WTC11 (cell line): ENCODE results near the gene ENTPD1.

ENCODE experiments used
- ELF4 ChIP-seq: sonication (generic); formaldehyde crosslinking; IDR thresholded peaks from 2 replicates; pipeline ENCODE4 v1.8.1; 2022; ENCODE audit warnings: low read depth, mild to moderate bottlenecking, moderate library complexity, missing genetic modification reagents
- FOXJ3 ChIP-seq: sonication (generic); formaldehyde crosslinking; IDR thresholded peaks from 2 replicates; pipeline ENCODE4 v1.9.0; 2021; ENCODE audit warnings: missing genetic modification reagents, mild to moderate bottlenecking, borderline replicate concordance
- GTF2I ChIP-seq: fragments of 250-450 bp; sonication (Bioruptor Pico); conservative IDR thresholded peaks from 2 replicates; pipeline ENCODE4 v1.4.0; 2021; ENCODE audit warnings: mild to moderate bottlenecking
- JUN ChIP-seq: sonication (generic); formaldehyde crosslinking; IDR thresholded peaks from 2 replicates; pipeline ENCODE4 v1.8.0; 2023; ENCODE audit warnings: mild to moderate bottlenecking, missing genetic modification reagents
- NFE2L1 ChIP-seq: sonication (generic); formaldehyde crosslinking; IDR thresholded peaks from 2 replicates; pipeline ENCODE4 v1.8.1; 2023; ENCODE audit warnings: missing genetic modification reagents
- NFYB ChIP-seq: sonication (generic); formaldehyde crosslinking; conservative IDR thresholded peaks from 2 replicates; pipeline ENCODE4 v1.8.0; 2022; ENCODE audit warnings: low read depth, missing genetic modification reagents
- TEAD4 ChIP-seq: sonication (generic); formaldehyde crosslinking; IDR thresholded peaks from 2 replicates; pipeline ENCODE4 v1.8.0; 2022; ENCODE audit warnings: mild to moderate bottlenecking, missing genetic modification reagents
- ZNF121 ChIP-seq: sonication (generic); formaldehyde crosslinking; IDR thresholded peaks from 2 replicates; pipeline ENCODE4 v1.8.0; 2023; ENCODE audit warnings: missing genetic modification reagents
- TF ChIP-seq, protein P1 (sequence below): fragments of 200-600 bp; IDR thresholded peaks from 2 replicates; pipeline ENCODE4 v1.8.0; 2022; ENCODE audit warnings: antibody characterized with exemption
- TF ChIP-seq, protein P2 (sequence below): sonication (generic); formaldehyde crosslinking; IDR thresholded peaks from 2 replicates; pipeline ENCODE4 v1.8.1; 2023; ENCODE audit warnings: mild to moderate bottlenecking, moderate library complexity, missing genetic modification reagents
- TF ChIP-seq, protein P3 (sequence below): sonication (generic); formaldehyde crosslinking; IDR thresholded peaks from 2 replicates; pipeline ENCODE4 v1.8.1; 2023; ENCODE audit warnings: mild to moderate bottlenecking, missing genetic modification reagents, moderate library complexity
- TF ChIP-seq, protein P4 (sequence below): fragments of 250-450 bp; sonication (Bioruptor Pico); IDR thresholded peaks from 2 replicates; pipeline ENCODE4 v1.9.0; 2021; ENCODE audit warnings: mild to moderate bottlenecking, borderline replicate concordance
- TF ChIP-seq, protein P5 (sequence below): sonication (generic); formaldehyde crosslinking; IDR thresholded peaks from 2 replicates; pipeline ENCODE4 v1.8.0; 2022; ENCODE audit warnings: mild to moderate bottlenecking, missing genetic modification reagents

DNA sequence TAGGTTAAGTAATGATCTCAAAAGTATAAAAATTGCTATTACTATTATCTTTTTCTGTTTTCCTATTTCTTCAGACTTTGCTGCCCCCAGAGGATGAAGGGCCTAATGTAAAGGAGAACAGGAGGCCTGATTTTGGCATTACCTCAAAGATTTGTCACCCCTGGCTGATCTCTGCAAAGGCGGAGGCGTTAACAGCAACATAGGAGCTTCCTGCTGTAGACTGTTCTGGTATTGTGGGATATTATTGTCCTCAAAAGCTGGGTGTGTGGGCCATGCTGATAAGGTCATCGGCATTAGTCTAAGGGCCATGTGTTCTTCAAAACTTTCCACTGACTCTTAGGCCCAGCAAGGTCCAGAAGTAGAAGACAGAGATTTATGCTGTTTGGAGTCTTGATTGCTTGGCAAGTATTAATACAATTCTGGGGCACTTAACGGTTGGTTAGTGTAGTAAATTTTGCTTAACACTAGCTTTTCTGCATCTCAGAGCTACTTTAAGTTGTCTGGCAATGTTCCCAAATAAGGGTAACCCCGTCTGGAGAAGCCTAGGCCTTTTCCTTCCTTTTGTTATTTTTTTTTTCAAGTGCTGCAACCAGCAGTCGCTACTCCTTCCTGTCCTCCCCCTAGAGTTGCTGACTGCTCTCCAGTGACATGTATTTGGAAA lies 14.0 kb upstream of the ENTPD1 start:
- TF ChIP-seq, protein P1, sequence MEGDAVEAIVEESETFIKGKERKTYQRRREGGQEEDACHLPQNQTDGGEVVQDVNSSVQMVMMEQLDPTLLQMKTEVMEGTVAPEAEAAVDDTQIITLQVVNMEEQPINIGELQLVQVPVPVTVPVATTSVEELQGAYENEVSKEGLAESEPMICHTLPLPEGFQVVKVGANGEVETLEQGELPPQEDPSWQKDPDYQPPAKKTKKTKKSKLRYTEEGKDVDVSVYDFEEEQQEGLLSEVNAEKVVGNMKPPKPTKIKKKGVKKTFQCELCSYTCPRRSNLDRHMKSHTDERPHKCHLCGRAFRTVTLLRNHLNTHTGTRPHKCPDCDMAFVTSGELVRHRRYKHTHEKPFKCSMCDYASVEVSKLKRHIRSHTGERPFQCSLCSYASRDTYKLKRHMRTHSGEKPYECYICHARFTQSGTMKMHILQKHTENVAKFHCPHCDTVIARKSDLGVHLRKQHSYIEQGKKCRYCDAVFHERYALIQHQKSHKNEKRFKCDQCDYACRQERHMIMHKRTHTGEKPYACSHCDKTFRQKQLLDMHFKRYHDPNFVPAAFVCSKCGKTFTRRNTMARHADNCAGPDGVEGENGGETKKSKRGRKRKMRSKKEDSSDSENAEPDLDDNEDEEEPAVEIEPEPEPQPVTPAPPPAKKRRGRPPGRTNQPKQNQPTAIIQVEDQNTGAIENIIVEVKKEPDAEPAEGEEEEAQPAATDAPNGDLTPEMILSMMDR: no peak
- TF ChIP-seq TEAD4 (CRISPR knock-in tag): no peak
- no peak for TF ChIP-seq JUN
- TF ChIP-seq, protein P2, sequence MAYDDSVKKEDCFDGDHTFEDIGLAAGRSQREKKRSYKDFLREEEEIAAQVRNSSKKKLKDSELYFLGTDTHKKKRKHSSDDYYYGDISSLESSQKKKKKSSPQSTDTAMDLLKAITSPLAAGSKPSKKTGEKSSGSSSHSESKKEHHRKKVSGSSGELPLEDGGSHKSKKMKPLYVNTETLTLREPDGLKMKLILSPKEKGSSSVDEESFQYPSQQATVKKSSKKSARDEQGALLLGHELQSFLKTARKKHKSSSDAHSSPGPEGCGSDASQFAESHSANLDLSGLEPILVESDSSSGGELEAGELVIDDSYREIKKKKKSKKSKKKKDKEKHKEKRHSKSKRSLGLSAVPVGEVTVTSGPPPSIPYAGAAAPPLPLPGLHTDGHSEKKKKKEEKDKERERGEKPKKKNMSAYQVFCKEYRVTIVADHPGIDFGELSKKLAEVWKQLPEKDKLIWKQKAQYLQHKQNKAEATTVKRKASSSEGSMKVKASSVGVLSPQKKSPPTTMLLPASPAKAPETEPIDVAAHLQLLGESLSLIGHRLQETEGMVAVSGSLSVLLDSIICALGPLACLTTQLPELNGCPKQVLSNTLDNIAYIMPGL (CRISPR knock-in tag): no peak
- no peak for TF ChIP-seq GTF2I
- no peak for TF ChIP-seq NFE2L1 (CRISPR knock-in tag)
- TF ChIP-seq, protein P3, sequence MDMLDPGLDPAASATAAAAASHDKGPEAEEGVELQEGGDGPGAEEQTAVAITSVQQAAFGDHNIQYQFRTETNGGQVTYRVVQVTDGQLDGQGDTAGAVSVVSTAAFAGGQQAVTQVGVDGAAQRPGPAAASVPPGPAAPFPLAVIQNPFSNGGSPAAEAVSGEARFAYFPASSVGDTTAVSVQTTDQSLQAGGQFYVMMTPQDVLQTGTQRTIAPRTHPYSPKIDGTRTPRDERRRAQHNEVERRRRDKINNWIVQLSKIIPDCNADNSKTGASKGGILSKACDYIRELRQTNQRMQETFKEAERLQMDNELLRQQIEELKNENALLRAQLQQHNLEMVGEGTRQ: no peak
- TF ChIP-seq FOXJ3 (CRISPR knock-in tag): no peak
- no peak for TF ChIP-seq NFYB (CRISPR knock-in tag)
- TF ChIP-seq, protein P4, sequence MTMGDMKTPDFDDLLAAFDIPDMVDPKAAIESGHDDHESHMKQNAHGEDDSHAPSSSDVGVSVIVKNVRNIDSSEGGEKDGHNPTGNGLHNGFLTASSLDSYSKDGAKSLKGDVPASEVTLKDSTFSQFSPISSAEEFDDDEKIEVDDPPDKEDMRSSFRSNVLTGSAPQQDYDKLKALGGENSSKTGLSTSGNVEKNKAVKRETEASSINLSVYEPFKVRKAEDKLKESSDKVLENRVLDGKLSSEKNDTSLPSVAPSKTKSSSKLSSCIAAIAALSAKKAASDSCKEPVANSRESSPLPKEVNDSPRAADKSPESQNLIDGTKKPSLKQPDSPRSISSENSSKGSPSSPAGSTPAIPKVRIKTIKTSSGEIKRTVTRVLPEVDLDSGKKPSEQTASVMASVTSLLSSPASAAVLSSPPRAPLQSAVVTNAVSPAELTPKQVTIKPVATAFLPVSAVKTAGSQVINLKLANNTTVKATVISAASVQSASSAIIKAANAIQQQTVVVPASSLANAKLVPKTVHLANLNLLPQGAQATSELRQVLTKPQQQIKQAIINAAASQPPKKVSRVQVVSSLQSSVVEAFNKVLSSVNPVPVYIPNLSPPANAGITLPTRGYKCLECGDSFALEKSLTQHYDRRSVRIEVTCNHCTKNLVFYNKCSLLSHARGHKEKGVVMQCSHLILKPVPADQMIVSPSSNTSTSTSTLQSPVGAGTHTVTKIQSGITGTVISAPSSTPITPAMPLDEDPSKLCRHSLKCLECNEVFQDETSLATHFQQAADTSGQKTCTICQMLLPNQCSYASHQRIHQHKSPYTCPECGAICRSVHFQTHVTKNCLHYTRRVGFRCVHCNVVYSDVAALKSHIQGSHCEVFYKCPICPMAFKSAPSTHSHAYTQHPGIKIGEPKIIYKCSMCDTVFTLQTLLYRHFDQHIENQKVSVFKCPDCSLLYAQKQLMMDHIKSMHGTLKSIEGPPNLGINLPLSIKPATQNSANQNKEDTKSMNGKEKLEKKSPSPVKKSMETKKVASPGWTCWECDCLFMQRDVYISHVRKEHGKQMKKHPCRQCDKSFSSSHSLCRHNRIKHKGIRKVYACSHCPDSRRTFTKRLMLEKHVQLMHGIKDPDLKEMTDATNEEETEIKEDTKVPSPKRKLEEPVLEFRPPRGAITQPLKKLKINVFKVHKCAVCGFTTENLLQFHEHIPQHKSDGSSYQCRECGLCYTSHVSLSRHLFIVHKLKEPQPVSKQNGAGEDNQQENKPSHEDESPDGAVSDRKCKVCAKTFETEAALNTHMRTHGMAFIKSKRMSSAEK (CRISPR knock-in tag): no peak
- TF ChIP-seq, protein P5, sequence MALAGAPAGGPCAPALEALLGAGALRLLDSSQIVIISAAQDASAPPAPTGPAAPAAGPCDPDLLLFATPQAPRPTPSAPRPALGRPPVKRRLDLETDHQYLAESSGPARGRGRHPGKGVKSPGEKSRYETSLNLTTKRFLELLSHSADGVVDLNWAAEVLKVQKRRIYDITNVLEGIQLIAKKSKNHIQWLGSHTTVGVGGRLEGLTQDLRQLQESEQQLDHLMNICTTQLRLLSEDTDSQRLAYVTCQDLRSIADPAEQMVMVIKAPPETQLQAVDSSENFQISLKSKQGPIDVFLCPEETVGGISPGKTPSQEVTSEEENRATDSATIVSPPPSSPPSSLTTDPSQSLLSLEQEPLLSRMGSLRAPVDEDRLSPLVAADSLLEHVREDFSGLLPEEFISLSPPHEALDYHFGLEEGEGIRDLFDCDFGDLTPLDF (CRISPR knock-in tag): no peak
- TF ChIP-seq ZNF121 (CRISPR knock-in tag): no peak
- TF ChIP-seq ELF4: no peak
